G401 (cell line): ENCODE results near the gene DTX1. TPM values are rescaled to one million over a fixed set of nuclear protein-coding genes. Genes with fewer than 3 reads are reported as not detected.
A peak's percentile ranks its signal among the peaks of the same experiment; 100 is the strongest.

ENCODE experiments used
- DNase-seq: peaks from one replicate; pipeline ENCODE4 v3.0.0-alpha.2; 2015; ENCODE audit warnings: low spot score
- in situ Hi-C: cut with HindIII; loops from 2 replicates; pipeline ENCODE4 v1.10.0; 2016; ENCODE audit warnings: low sequenced_read_pairs, mixed read lengths
- total RNA-seq: library from RNA; depleted of rRNA; stranded (reverse); fragments of >200 nt; shearing (Covaris generic); gene quantifications from 2 replicates; pipeline ENCODE4 v1.2.3, GENCODE V29; 2014

The DTX1 gene
- total RNA-seq, 1 experiment from 2014 or later, result 5.6 TPM

DNA sequence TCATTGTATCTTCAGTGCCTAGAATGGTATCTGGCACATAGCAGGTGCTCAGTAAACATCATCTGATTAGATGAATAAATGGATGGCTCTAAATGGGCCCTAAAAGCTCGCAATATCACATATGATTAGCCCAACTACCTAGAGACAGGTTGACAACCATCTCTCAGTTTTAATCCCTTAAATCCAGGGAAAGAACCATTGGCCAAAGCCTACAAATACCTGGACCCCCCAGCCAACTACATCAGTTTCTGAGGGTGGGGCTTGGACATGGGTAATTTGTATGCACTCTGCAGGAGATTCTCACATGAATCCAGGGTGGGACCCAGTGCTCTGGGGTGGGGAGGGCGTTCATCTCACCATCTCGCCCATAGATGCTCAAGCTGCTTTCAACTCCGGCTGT lies 4.8 kb upstream of the DTX1 start:
- DNase-seq, result no peak
- in situ Hi-C loops, result loop anchor here (25.0 kb wide), 1 partner anchor 111 kb away; no protein-coding TSS in a partner anchor

DNA sequence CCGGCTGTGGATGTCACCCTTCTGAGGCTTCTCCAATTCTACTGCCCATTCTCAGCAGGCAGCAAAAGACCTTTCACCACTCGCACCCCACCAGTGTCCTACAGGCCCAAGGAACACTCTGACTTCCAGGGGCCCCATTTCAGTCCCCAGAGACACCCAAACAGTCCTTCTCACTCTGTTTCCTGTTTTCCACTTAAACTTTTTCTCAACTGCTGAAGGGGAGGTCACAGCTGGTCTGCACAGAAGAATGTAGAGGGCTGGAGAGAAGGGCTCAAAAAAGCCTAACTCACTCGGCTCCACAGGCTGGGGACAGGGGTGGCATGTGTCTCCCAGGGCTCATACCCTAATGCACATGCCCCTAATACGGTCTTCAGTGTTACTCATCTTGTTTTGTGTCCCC lies 4.2 kb upstream of the DTX1 start:
- in situ Hi-C loops, result loop anchor here (25.0 kb wide), 1 partner anchor 110 kb away; no protein-coding TSS in a partner anchor
- no peak for DNase-seq

DNA sequence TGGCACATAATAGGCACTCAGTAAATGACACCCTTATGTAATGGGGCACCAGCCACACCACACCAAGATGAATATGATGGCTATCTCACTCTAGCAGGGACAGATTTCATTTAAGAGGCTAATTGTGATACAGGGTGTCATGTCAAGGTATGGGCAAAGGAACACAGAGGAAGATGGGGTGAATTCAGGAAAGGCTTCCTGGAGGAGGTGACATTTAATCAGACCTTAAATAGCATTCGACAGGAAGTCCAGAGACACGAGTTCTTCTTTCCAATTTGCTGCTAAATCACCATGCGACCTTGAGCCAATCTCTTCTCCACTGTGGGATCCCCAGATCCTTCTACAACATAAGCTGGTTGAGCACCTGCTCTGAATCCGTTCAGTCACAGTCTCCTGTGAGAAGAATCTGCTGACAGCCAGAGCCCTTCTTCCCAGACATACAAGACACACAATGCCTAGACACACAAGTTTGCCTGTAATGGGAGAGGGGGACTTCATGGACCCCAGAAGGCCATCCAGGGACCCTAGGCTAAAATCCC lies 1.5 kb upstream of the DTX1 start:
- in situ Hi-C loops, result loop anchor here (25.0 kb wide), 1 partner anchor 107 kb away; no protein-coding TSS in a partner anchor
- DNase-seq, result no peak

DNA sequence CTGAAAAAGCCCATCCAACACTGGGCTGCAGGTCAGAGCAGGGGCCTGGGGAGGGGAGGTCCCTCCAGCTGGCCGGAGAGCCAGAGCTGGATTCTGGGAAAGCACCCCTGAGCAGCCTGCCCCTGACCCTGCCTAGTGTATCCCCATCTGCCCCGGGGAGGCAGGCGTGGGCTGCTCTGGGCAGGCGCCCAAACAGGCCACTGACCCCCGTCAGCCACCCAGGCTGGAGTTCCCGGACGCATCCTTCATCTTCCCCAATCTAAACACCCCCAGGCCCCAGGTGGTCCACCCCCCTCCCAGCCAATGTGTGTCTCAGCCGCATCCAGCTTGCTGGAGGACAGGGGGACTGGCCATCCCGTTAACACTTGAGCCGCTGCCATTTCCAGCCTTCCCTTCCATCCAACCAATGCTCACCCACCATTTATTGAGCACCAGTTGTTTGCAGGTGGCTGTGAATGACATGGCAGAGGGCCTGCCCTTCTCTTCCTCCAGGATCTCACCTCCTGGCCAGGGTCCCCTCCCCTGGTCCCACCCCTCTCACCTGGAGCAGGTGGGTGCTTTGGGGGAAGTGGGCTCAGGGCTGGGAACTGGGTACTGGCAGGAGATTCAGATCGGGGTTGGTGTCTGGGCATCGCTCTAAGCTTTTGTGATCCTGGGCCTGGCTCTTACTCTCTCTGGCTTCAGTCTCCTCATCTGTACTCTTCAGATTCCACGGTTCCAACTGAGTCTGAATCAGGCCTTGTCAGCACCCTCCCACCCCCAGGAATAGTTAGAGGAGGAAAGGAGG lies 743 bp upstream of the DTX1 start:
- in situ Hi-C loops, result loop anchor here (25.0 kb wide), 1 partner anchor 107 kb away; no protein-coding TSS in a partner anchor
- DNase-seq, result no peak

DNA sequence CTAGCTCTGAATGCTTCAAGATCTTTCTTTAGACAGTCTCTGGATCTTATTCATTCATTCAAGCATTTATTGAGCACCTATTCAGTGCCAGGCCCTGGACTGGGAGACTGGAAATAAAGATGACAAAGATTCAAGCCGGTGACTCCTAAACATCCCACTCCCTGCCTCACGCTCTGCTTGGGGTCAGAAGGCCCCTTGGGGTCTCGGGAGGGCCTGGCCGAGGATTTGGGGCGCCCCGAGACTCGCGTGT lies 224 bp upstream of the DTX1 start:
- in situ Hi-C loops, result loop anchor here (25.0 kb wide), 1 partner anchor 106 kb away; no protein-coding TSS in a partner anchor
- no peak for DNase-seq

DNA sequence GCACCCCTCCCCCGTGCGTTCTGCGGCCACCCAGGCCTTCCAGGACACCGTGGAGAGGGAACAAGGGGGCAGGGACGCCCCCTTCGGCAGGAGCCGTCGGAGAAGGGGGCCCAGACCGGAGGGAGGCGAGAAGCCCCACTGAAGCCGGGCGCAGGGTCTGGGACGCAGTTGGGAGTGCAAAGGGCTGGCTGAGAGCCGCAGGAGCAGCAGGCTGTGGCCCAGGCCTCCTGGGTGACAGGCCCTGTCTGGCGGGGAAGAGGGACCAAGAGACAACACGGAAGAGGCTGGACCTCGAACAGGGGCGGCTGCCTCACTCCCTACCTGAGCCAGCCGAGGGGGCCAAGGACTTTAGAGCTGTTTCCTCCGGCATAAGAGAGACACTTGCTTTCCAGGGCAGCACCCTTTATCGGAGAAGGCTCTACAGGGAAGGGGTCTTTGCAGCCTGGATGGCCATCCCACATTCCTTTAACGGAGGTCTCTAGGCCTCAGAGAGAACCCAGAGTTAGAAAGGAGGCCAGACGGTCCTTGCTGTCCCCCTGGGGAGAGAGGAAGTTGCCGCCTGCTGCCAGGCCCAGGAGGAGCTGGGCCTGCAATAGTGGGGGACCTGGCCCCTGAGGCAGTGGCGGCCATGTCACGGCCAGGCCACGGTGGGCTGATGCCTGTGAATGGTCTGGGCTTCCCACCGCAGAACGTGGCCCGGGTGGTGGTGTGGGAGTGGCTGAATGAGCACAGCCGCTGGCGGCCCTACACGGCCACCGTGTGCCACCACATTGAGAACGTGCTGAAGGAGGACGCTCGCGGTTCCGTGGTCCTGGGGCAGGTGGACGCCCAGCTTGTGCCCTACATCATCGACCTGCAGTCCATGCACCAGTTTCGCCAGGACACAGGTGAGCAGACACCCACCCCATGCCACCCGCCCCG lies 1.3 kb downstream of the DTX1 start:
- in situ Hi-C loops, result loop anchor here (25.0 kb wide), 1 partner anchor 104 kb away; no protein-coding TSS in a partner anchor
- peak; percentile 53 for DNase-seq

DNA sequence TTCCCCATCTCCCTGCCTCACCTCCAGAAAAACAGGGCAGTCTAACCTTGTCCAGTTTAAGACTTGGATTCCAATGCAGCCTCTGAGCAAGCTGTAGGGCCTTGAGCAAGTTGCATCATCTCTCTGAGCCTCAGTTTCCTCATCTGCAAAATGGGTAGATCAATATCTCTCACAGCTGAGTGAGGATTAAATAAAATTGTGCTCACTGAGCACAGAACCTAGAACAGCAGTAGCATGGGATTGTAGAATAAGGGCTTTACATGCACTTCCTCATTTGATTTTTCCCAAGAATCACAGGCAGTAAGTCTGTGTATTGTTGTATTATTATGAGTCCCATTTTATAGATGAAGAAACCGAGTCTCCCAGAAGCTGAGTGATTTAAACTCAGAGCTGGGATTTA lies 2.0 kb downstream of the DTX1 start:
- in situ Hi-C loops, result loop anchor here (25.0 kb wide), 1 partner anchor 104 kb away; no protein-coding TSS in a partner anchor

DNA sequence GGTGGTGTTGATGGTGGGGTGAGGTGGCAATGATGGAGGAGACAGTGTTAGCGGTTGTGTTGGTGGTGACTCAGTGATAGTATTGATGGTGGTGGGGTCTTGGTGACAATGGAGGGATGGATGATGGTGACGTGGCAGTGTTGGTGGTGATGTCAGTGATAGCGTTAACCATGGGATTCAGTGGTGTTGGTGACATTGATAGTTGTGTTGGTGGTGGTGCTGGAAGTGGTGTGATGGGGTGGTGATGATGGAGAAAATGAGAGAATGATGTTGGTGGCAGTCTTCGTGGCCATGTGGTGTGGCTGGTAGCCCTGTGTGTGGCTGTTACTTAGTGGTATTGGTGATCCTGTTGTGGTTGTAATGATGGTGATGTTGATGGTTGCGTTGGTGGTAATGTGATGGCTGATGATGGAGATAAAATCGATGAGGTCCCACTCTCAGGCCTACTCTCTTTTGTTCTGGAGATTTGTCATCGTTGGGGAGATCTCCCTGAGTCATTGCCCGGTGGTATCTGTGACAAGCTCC lies 2.6 kb downstream of the DTX1 start:
- in situ Hi-C loops, result loop anchor here (25.0 kb wide), 1 partner anchor 103 kb away; no protein-coding TSS in a partner anchor

More for the DNA sequence above, 2.0 kb downstream of the DTX1 start:
- DNase-seq, result no peak

DNA sequence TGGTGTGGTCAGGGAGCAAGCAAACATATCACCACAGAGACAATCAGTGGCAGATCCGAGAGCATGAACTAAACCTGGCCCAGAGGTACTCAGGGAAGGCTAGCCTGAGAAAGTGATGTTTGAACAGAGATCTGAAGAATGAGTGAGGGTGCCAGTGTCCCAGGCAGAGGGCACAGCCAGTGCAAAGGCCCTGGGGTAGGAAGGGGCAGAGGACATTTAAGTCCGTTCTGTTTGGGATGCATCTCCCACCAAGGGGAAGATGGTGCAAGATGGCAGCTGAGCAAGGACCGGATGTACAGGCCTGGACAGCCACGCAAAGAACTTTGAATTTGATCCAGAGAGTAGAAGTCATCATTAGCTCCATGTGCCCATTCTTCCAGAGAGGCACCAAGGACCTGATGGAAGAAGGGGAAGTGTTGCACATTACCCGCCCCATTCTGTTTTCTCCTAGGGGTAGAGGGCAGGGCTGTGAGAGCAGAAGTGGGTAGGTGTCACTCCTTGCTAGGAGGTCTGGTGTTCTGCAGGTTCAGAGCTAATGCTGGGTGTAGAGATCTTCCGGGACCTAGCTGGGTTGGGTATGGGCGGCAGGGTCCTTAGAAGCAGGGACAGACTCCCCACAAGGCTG lies 3.9 kb downstream of the DTX1 start:
- DNase-seq, result no peak
- in situ Hi-C loops, result loop anchor here (25.0 kb wide), 1 partner anchor 102 kb away; no protein-coding TSS in a partner anchor

More for the DNA sequence above, 2.6 kb downstream of the DTX1 start:
- no peak for DNase-seq

DNA sequence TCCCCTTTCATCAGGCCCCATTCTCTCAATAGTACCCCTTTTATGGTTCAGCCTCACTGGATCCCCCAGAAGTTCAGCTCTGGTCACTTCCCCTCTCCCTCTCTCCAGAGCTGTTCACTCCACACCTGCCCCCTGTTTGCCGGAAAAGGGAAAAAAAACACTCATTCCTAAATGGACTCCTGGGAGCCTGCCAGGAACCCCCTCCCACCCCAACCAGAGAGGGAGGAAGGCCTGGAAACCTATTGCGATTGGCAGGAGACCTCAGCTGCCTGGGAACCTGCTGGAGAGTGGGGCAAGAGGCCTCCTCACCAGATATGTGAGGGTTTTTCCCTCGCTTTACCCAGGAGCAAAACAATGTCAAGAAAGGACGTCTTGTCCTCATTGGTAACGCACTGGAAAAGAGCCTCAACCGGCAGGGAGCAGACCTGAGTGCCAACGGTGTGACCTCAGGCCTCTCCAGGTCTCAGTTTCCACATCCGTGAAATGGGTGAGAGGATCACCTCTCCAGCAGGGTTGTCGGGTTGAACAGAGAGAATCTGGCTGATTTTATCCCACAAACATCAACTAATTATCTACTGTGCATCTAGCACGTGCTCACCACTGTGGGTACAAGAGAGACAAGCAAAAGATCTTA lies 4.6 kb downstream of the DTX1 start:
- DNase-seq, result no peak
- in situ Hi-C loops, result loop anchor here (25.0 kb wide), 1 partner anchor 101 kb away; no protein-coding TSS in a partner anchor

DNA sequence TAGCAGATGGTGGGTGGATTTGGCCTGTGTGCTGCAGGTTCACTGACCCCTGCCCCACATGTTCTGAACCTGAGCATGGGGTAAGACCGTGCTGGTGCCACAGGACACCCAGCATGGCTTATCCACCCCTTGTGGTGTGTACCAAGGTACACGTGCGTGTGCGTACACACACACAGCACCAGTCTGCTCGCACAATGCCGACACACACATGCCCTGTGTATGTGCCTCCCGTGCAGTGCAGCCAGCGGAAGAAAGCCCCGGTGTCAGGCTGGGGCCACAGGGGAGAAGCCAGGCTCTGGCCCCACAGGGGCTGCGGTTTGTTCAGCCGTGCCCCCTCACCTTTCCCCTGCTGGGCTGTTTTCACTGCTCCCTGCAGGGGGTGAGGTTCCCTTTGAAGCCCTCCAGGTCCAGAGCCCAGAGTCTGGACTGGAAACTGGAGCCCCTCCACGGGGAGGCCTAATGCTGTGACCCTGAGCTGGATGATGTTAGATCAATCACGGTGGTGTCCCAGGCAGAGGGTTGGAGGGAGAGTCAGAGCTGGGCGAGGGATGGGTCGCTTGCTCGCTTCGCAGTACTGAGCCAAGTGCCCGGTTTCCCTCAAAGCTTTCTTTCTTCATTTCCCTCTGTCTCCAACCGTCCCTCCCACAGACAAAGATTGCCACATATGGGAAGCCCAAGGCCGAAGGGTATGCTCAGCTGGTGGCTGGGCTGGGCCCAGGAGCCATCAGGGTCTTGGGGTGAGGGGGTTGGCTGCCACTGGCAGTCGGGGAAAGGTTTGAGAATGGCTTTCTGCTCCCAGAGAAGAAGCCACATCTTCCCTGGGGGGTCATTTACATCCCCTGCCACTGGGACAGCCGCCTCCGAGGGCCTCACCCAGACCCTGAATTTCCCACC lies 6.2 kb downstream of the DTX1 start:
- DNase-seq, result no peak
- in situ Hi-C loops, result loop anchor here (25.0 kb wide), 1 partner anchor 100 kb away; no protein-coding TSS in a partner anchor

DNA sequence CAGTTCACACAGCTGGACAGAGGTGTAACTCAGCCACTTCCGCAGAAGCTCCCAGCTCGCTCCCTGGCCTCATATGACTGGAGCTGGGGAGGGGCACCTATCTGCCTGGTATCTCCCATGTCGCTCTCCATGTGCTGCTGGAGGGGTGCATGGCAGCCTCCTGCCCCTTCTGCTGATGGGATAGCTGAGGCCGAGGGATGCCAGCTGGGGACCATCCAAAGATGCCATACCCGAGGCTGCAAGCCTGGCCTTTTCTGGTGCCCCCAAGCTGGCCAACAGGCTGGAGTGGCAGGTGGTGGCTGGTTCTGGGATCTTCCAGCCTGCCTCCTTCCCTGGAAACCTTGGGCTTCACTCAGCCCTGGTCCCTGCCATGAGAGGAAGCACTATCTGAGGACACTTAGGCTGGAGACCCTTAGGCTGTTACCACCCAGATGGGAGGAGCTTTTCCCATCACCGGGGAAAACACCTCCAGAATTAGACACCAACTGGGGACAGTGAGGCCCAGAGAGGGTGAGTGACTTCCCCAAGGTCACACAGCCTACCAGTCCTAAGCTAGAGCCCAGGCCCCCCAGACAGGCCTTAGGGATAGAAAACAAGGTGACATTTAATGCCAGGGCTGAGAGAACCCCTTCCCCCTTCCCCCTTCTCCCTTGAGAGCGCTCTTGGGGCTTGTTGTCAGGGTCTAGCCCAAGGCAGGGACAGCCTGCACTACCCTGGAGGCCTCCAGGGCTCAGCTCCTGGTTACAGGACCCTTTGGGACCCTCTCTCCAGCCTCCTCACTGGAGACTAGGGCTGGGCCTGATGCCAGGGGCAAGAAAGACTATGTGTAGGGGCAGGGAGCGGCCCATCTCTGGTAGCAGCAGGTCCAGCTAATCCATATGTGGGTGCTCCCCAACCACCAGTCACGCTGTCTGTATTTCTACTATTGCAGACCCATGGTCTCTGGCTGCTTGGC lies 7.1 kb downstream of the DTX1 start:
- in situ Hi-C loops, result loop anchor here (25.0 kb wide), 1 partner anchor 99 kb away; no protein-coding TSS in a partner anchor
- DNase-seq, result peak; percentile 30

DNA sequence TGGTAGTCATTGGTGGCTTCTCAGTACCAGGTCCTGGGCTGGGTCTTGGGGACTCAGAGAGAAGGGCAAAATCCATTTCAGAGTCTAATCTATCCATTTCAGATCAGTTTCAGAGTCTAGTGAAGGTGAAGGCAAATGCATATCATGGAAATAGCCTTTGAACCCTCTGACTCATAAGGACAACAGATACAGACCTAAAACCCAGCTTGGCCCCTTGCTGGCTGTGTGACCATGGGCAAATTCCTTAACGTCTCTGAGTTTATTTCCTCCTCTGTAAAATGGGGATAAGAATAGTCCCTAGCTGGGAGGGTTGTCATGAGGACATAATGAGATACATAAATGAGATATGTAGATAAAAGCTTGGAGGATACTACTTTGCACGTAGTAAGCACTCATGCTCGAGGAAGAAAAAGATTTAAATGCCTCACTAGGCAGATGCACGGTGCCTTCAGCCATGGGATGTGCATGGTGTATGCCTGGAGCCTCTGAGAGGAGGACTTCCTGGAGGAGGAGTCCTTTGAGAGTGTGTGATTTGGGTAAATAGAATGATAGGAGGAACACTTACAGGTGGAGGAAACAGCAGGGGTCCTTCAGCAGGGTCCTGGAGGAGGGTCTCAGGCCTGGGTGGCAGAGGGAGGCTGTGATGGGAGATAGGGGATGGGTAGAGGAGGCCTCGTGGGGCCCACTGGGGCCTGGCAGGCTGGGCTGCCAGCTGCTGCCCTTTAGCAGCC lies 8.0 kb downstream of the DTX1 start:
- in situ Hi-C loops, result loop anchor here (25.0 kb wide), 1 partner anchor 98 kb away; no protein-coding TSS in a partner anchor

DNA sequence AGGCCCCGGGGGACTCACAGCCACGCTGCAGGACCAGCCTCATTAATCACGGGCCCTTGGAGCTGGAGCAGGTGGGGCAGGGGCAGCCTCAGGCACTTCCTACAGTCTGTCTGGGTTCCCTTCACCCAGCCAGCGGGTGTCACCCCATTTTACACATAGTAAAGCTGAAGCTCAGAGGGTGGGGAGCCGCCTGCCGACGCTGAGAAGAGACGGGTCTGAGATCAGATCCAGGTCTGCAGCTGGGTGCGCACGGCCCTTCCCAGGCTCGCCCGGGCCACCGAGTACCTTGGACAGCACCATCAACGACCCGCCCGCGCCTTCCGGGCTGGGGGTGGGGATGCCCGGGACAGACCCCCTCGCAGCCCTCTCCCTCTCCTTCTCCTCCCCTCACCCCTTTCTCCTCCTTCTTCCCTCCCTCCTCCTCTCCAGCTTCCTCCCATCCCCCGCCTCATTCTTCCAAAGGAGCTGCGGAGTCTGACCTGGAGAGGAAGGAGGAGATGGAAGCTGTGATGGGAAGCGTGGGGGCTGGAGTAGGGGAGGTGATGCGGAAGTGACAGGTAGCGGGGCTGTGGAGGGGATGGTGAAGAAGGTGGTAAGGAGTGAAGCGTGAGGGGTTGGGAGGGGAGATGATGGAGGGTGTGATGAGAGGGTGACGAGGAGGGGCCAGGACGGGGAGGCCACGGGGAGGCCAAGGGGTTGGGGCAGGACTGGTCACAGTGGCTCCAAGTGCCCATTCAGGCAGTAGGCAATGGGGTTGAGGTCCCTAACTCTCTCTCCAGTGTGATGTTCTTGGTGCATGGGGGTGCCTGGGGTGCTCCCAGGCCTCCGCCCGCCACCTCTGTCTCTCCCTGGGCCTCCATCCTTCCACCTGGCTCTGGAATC lies 8.8 kb downstream of the DTX1 start:
- DNase-seq, result no peak

More for the DNA sequence above, 8.0 kb downstream of the DTX1 start:
- DNase-seq, result no peak

More for the DNA sequence above, 8.8 kb downstream of the DTX1 start:
- in situ Hi-C loops, result loop anchor here (25.0 kb wide), 1 partner anchor 97 kb away; no protein-coding TSS in a partner anchor
